ENCODE results near the gene ADAM20.
"Not testable (repeated sequence)": the region's sequence is repeated elsewhere in the genome, so short reads cannot be mapped to it uniquely, and the experiment has no call there.

The ADAM20 gene

DNA sequence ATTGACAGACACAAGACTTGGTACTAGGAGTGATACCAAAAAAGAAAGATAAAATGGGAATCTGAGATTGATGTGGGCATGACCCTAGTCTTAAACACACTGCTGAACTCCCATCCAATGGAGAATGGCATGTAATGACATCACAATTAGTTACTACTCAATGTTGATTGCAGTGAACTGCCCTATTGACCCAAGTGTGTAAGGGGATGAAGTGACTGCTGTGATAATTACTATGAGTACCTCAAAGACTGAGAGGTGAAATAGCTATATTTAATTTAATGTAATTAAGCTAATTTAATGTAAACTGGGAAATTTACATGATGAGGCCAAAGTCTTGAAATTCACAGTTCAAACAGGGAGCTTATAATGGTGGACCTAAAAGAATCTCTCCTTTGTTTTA, at the start of gene ADAM20:
Gene ADAM20, minus strand, starts transcription at position 101 of the 400 bp plus-strand sequence. CDS start 10,247 bp downstream, outside the sequence.
- H3K4me3 ChIP-seq (ENCODE audit: low read depth, low read length), result no peak within 1 kb of the TSS

DNA sequence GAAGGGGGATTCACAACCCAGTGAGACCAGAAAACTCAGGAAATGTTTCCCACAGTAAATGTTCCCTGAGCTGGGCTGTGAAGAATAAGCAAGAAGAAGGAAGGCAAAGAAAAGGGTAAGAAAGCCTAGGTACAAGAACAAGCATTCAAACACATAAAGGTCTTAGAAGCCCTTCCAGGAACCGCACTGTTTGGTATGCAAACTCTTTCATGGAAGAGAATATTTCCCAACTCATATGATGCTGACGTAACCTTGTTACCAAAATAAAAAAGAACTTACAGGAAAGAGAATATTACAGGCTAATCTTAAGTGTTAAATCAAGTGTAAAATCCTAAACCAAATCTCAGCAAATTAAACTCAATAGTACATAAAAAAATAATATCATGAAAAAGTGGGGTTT, 42.1 kb upstream of the ADAM20 start:
- no peak overlapping the region for H3K4me3 ChIP-seq (ENCODE audit: low read depth, low read length)

DNA sequence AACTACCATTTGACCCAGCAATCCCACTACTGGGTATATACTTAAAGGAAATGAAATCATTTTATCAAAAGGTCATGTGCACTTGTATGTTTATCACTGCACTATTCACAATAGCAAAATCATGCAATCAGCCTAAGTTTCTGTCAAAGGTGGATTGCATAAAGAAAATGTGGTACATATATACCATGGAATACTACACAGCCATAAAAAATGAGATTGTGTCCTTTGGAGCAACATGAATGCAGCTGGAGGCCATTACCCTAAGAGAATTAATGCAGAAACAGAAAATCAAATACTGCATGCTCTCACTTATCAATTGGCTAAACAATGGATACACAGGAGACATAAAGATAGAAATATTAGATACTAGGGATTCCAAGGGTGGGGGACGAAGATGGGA, 38.2 kb upstream of the ADAM20 start:
- H3K4me3 ChIP-seq (ENCODE audit: low read depth, low read length), result no peak overlapping the region

DNA sequence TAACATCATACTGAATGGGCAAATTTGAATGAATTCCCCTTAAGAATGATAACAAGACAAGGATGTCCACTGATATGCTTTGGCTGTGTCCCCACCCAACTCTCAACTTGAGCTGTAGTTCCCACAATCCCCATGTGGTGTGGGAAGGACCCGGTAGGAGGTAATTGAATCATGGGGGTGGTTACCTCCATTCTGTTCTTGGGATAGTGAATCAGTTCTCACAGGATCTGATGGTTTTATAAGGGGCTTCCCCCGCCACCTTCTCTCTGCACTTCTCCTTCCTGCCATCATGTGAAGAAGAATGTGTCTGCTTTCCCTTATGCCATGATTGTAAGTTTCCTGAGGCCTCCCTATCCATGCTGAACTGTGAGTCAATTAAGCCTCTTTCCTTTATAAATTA, 36.3 kb upstream of the ADAM20 start:
- no peak overlapping the region for H3K4me3 ChIP-seq (ENCODE audit: low read depth, low read length)

DNA sequence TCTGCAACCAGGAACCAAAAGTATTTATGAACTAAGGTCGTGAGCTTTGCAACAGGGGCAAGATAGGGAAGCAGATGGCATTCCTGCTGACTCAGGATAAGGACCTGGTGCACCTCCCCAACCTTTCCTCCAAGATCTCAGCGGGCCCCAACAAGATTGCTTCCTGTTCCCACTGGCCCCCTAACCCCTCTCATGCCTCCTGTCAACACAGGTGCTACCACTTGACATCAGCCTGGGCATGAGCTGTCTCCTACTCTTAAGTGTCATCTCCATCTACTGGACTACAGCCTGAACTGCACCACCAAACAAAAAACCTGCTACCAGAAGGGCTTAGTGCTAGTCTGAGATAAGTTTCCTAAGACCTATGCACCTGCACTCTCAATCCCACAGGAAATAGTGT, 33.0 kb upstream of the ADAM20 start:
- H3K4me3 ChIP-seq (ENCODE audit: low read depth, low read length), result no peak overlapping the region

DNA sequence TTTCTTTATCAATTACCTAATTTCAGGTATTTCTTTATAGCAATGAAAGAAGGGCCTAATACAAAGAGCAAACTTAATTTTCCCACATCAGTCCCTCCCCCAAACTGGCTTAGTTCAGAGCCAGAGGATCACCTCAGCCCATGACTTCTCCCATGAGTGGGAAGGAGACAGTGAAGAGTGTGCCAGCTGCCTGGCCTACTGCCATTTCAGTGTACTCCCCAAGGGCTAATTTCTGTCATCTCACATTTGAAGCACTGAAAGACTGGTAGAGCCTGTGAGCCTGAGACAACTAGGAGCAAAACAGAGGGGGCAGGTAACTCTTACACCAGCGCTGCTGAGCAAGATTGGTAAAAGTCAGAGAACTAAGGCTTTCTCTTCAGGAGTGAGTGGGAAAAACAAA, 29.1 kb upstream of the ADAM20 start:
- H3K4me3 ChIP-seq (ENCODE audit: low read depth, low read length), result no peak overlapping the region

DNA sequence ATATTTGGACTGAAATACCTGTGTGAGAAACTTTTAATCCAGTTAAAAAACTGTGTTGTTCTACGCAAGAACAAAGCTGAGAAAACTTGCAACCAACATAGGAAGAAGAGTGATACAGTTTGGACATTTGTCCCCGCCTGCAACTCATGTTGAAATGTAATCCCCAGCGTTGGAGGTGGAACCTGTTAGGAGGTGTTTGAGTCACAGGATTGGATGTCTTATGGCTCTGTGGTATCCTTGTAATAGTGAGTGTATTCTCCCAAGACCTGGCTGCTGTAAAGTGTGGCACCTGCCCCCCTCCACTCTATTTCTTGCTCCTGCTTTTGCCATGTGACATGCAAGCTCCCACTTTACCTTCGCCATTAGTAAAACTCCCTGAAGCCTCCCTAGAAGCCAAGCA, 28.6 kb upstream of the ADAM20 start:
- no peak overlapping the region for H3K4me3 ChIP-seq (ENCODE audit: low read depth, low read length)

DNA sequence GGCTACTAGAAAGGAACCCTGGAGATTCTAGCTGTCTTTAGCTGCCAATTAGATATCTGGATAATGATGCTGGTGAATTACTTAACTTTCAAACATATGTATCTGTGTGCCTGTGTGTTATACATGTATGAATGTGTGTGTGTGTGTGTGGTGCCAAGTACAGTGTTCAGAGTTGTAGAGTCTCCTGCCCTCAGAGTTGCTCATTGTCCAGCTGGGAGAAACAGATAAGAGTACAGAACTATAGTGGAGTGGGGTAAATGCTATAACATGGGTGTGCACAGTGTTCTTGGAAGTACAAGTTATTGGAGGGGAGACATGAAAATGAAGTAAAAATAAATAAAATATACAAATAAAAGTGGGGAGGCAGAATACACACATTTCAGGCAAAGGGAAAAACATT, 23.6 kb upstream of the ADAM20 start:
- no peak overlapping the region for H3K4me3 ChIP-seq (ENCODE audit: low read depth, low read length)

DNA sequence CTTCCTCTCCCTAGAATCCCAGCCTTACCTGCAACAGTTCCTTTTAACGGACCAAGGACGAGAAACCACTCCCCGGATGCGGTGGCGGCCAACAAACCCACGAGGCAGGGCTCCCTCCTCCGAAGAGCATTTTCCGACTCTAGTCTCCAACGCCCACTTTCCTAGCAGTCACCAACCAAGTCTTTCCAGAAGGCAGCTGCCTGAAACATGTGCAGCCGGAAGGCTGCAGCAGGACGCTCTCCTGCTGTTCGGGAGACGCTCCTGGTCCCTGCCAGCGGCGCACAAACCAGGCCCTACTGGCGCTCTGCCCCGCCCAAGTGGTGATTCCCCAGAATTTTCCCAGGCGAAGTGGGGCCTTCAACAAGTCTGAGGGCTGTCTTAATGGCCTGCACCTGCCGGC, 21.1 kb upstream of the ADAM20 start:
- no peak overlapping the region for H3K4me3 ChIP-seq (ENCODE audit: low read depth, low read length)

DNA sequence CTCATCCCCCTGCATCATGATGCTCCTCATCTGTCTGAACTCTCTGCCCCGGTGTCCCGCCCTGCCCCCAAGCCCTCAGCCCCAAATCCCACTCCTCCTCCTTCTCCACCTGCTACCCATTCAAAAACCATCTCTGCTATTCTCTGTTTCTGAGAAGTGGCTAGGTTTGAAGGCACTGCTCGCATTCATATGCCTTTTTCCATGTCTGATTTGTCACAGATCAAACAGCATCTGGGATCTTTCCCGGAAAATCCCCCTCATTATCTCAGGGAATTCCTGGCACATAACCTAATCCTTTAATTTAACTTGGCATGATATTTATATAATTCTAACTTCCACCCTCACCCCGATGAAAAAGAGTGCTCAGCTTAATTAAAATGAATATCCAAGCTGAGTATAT, 3.3 kb upstream of the ADAM20 start:
- H3K4me3 ChIP-seq (ENCODE audit: low read depth, low read length), result no peak overlapping the region

DNA sequence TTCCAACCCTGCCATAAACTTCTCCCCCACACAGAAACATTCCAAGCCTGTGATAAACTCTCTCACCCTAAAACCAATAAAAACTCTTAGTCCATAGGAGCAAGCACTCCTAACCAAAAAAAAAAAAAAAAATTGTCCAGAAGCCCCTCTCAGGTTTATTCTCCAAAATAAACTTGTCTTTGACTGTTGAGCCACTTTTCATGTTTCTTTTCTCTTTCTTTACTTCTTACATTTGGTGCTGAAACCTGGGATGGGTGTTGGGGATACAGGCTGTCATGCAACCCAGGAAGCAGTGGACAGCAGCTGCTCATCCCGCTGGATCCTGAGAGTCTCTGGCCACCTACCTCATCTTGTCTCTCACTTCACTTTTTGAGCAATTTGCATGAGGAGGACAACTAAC, 2.0 kb upstream of the ADAM20 start:
- no peak overlapping the region for H3K4me3 ChIP-seq (ENCODE audit: low read depth, low read length)

DNA sequence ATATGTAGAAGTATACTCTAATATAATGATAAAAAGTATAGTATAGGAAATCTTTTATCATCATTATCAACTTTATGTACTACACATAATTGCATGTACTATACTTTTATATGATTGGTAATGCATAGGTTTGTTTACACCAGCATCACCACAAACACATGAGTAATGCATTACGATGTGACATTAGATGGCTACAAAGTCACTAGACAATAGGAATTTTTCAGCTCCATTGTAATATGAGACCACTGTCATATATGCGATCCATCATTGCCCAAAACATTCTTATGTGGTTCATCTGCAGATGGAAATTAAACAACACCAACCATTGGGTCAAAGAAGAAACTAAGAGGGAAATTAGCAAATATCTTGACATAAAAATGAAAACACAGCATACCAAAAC, 4.4 kb downstream of the ADAM20 start:
- no peak overlapping the region for H3K4me3 ChIP-seq (ENCODE audit: low read depth, low read length)

DNA sequence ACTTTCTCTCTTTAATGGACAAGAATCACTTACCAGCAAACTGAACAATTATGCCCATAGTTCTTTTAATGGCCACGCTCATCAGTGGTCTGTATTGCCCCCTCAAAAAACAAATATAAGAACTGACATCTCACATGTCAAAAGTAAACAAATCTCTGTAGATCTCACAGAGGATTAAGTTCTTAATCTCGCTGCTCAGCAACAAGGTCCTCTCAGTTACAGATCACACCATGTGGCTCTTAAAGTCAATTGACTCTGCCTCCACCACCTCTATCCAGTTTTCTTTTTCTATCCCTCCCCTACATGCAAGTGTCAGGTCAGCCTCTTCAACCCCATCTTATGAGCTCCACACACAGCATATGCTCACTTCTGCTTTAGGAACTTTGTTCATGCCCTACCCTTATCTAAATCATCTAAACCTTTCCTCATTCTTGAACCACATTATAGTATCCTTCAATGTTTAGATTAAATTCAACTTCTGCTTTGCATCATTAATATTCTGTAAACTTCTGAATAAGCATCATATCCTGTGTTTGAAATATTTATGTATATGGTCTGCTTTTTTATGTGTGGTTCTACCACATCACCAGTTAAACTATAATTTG, 7.2 kb downstream of the ADAM20 start:
- no peak overlapping the region for H3K4me3 ChIP-seq (ENCODE audit: low read depth, low read length)

DNA sequence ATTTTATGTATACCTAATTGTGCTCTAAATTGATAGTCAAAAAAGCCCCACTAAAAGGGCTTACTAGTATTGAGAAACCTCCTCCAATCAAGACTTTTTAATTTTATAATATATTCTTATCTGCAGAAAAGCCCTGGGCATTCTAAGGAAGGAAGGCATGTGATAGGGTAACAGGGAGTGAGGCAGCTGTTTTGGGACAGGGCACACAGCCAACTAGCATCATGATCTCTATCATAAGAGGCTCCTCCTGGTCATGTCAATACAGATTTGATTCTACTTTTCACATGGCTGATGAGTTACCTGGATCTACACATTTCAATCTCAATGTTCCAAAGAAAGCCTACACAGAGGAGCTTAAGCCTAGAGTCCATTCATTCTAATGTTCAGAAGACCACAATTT, 9.1 kb downstream of the ADAM20 start:
- no peak overlapping the region for H3K4me3 ChIP-seq (ENCODE audit: low read depth, low read length)

DNA sequence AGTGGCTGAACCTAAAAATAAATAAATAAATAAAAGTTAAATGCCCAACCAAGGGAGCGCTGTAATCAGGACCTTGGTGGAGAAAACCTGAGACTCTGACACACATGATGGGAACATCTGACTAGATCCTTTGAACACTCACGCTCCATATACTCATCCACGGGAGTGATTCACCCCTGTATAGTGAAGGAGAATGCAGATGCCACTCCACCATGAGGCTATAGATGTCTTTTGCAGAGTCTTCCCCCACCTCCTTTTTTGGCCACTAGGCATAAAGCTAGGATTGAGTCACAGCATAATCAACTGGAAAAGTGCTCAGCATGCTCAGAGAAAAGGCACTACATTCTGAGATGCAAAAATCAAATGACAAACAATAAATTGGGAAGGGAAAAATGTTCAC, 19.0 kb downstream of the ADAM20 start:
- H3K4me3 ChIP-seq (ENCODE audit: low read depth, low read length), result no peak overlapping the region

DNA sequence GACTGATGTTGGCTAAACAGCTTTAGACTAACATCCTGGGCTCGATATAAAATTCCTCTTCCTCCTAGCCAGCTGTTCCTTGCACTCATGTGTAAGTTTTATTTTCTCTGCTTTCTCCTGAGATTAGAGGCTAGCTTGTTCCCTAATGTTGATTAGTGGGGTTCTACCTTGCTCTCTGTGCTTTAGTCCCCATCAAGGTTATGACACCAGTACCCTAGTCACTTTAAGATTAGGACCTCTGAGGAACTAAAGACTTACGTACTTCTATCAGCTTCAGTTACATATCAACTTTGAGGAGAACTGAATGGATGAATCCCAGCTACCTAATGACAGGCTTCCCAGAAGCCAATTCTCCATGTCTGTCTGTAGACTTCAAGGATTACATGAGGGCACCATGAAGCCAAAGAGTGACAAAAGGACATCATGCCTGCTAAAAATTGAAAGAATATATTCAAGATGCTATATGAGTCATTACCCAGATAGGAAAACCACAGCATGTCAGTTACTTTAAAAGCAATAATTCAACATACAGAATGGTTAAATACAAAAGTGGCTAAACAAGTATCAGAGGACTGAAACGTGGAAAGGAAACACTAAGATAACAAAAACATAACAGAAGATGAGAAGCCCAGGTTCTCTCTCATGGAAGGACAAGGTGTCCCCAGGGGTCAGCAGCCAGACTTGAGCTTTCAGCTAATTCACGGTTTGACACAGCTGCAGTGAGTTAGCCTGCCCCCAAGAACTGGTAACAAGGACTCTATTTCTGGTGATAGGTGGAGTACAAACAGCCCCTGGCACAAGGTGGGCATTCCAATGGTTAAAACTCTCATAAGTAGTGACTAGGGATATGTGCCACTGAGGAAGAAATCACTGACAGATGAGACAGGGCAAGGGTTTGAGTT, 20.4 kb downstream of the ADAM20 start:
- H3K4me3 ChIP-seq (ENCODE audit: low read depth, low read length), result no peak overlapping the region

DNA sequence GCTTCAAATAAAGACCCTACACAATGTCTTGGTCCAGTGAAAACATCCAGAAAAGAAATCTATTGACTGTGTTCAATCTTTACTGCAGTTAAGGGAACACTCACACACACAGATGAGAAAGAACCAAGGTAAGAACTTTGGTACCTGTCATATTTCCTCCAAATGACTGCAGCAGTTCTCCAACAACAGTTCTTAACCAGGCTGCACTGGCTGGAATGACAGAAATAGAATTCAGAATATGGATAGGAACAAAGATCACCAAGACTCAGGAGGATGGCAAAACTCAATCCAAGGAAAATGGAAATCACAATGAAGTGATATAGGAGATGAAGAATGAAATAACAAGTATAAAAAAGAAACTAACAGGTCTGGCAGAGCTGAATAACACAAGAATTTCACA, 36.6 kb downstream of the ADAM20 start:
- no peak overlapping the region for H3K4me3 ChIP-seq (ENCODE audit: low read depth, low read length)

DNA sequence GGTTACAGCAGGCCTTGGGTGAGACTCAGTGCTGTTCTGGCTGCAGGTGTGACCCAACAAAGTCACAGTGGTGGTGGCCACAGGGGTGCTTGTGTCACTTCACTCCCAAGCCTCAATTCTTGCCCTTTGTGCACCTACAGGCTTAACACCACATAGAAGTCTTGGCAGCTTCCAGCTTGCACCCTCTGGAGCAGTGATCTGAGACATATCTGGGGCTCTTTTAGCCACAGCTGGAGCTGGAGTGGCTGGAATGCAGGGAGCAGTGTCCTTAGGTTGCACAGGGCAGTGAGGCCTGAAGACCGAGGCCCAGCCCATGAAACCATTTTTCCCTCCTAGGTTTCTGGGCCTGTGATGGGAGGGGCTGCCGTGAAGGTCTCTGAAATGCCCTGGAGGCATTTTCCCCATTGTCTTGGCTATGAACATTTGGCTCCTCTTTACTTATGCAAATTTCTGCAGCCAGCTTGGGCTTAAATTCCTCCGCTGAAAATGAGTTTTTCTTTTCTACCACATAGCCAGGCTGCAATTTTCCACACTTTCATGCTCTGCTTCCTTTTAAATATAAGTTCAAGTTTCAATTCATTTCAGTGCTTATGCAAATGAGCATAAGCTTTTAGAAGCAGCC, 45.1 kb downstream of the ADAM20 start:
- H3K4me3 ChIP-seq (ENCODE audit: low read depth, low read length), result no peak overlapping the region

DNA sequence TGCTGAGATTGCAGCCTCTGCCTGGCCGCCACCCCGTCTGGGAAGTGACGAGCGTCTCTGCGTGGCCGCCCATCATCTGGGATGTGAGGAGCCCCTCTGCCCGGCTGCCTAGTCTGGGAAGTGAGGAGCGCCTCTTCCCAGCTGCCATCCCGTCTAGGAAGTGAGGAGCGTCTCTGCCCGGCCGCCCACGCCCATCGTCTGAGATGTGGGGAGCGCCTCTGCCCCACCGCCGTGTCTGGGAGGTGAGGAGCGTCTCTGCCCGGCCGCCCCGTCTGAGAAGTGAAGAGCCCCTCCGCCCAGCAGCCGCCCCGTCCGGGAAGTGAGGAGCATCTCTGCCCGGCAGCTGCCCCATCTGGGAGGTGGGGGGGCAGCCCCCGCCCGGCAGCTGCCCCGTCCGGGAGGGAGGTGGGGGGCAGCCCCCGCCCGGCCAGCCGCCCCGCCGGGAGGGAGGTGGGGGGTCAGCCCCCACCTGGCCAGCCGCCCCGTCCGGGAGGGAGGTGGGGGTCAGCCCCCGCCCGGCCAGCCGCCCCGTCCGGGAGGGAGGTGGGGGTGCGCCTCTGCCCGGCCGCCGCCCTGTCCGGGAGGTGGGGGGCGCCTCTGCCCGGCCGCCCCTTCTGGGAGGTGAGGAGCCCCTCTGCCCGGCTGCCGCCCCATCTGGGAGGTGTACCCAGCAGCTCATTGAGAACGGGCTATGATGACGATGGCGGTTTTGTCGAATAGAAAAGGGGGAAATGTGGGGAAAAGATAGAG, 57.3 kb downstream of the ADAM20 start:
- H3K4me3 ChIP-seq (ENCODE audit: low read depth, low read length), result not testable (repeated sequence)

DNA sequence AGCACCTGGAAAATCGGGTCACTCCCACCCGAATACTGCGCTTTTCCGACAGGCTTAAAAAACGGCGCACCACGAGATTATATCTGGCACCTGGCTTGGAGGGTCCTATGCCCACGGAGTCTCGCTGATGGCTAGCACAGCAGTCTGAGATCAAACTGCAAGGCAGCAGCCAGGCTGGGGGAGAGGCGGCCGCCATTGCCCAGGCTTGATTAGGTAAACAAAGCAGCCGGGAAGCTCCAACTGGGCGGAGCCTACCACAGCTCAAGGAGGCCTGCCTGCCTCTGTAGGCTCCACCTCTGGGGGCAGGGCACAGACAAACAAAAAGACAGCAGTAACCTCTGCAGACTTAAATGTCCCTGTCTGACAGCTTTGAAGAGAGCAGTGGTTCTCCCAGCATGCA, 59.3 kb downstream of the ADAM20 start:
- not testable (repeated sequence) for H3K4me3 ChIP-seq (ENCODE audit: low read depth, low read length)

DNA sequence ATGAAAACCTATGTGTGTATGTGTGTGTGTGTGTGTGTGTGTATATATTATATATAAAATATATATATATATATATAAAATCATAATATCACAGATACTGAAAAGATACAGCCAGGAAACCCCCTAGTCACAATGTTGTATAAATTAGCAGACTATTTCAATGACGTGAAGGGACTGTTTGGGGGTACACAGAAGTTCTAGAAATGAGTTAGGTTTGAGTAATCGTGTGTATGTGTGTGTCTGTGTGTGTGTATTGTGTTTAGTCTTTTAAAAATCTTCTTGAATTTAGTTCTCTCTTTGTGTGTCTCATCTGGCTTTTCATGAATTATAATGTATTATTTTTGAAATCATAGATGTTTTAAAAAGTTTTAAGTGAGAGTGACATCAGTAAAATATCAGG, 61.0 kb downstream of the ADAM20 start:
- H3K4me3 ChIP-seq (ENCODE audit: low read depth, low read length), result no peak overlapping the region

Data from iPS-11a (cell line).